Measurements from ENCODE around the gene LAMB1.

DNA sequence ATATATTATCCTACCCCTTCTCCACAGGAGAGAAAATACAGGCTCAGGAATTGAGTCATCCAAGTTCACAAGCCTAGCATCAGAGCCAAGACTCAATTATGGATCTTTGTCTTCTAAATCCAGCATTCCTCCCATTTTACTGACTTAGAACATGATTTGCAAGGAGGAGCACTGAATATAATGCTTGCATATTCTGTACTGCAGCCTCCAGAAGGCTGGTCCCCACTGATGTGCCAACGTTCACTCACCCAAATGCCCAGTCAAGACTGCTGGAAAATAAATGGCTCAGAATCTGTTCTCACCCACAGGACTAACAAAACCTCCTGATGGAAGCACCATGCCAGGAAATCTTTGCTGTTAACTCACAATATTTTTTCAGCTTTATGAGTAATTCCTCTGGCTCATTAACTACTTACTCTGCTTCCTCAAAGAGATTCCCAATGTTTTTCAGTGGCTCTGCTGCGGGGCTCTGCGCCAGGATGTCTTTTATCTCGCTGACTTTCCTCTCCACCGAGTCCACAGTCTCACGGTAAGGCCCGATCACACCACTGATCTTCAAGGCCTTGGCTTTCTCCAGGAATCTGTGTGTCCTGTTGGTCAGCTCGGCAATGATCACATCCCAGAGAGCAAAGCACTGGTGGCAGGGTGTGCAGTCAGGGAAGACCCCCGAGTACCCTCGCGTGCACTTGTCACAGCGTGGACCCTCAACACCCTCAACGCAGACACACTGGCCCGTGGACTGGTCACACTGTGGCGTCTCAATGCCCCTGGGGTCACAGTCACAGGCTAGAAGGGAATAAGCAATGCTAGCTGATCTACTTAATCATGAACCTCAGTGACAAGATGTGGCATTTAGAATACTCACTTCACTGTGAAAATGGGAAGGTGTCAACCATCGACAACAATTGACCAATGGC lies 63.1 kb downstream of the LAMB1 start:
- TF ChIP-seq, protein P1, sequence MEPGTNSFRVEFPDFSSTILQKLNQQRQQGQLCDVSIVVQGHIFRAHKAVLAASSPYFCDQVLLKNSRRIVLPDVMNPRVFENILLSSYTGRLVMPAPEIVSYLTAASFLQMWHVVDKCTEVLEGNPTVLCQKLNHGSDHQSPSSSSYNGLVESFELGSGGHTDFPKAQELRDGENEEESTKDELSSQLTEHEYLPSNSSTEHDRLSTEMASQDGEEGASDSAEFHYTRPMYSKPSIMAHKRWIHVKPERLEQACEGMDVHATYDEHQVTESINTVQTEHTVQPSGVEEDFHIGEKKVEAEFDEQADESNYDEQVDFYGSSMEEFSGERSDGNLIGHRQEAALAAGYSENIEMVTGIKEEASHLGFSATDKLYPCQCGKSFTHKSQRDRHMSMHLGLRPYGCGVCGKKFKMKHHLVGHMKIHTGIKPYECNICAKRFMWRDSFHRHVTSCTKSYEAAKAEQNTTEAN (CRISPR knock-in tag; IDR thresholded peaks at IDR 0.05), result no peak
- TF ChIP-seq, protein P2, sequence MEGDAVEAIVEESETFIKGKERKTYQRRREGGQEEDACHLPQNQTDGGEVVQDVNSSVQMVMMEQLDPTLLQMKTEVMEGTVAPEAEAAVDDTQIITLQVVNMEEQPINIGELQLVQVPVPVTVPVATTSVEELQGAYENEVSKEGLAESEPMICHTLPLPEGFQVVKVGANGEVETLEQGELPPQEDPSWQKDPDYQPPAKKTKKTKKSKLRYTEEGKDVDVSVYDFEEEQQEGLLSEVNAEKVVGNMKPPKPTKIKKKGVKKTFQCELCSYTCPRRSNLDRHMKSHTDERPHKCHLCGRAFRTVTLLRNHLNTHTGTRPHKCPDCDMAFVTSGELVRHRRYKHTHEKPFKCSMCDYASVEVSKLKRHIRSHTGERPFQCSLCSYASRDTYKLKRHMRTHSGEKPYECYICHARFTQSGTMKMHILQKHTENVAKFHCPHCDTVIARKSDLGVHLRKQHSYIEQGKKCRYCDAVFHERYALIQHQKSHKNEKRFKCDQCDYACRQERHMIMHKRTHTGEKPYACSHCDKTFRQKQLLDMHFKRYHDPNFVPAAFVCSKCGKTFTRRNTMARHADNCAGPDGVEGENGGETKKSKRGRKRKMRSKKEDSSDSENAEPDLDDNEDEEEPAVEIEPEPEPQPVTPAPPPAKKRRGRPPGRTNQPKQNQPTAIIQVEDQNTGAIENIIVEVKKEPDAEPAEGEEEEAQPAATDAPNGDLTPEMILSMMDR (IDR thresholded peaks at IDR 0.05), result no peak
- TF ChIP-seq, protein P3, sequence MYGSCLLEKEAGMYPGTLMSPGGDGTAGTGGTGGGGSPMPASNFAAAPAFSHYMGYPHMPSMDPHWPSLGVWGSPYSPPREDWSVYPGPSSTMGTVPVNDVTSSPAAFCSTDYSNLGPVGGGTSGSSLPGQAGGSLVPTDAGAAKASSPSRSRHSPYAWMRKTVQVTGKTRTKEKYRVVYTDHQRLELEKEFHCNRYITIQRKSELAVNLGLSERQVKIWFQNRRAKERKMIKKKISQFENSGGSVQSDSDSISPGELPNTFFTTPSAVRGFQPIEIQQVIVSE (CRISPR knock-in tag; IDR thresholded peaks at IDR 0.05; ENCODE audit: borderline replicate concordance), result no peak
- no peak for TF ChIP-seq ATF3 (CRISPR knock-in tag; conservative IDR thresholded peaks at IDR 0.05)
